Measurements from ENCODE around the gene SETD5. TPM values are rescaled to one million over a fixed set of nuclear protein-coding genes. Genes with fewer than 3 reads are reported as not detected.

SETD5 gene
- total RNA-seq, 1 donor from 2014 or later, result 150 TPM

DNA sequence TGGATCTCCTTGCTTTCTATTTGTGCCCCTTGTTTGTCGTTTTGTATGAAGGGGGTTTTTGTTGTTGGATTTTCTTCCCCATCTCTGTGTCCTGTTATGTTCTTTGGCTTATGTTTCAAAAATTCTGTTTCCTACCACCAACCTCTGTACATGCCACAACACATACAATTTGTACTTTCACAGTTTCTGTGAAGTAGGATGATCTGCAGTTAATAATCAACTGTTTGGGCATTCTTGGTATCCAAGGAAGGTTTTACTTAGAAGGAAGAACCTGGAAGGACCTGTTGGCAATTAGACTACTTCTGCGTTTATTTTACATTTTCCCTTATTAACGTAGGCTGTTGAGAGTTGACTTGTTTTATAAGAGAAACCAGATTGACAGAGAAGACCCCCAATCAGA is 8.3 kb downstream of the SETD5 start:
- intact Hi-C loops (cut with micrococcal nuclease), result no loop called here

DNA sequence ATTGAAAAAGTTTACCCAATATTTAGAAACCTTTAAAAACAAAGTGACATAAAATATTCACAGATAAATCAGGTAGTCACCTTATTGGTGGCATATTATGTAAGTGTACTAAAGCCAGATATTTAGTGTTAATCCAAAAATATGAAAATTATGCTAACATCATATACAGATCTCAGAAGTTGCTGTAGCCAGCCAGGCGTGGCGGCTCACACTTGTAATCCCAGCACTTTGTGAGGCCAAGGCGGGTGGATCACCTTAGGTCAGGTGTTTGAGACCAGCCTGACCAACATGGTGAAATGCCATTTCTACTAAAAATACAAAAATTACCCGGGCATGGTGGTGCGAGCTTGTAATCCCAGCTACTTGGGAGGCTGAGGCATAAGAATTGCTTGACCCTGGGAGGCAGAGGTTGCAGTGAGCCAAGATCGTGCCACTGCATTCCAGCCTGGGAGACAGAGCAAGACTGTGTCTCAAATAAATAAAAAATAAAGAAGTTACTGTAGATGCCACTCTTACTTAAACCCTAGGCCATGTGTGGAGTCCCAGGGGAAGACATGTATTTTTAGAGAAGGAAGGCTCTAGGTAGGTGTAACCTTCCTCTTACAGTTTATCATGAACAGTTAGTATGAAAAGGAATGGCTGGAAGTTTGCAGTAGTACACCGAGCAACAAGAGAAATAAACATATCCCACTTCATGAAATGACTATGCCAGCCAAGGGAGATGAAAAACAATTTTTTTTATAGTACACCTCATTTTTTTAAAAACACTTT is 9.6 kb downstream of the SETD5 start:
- intact Hi-C loops (cut with micrococcal nuclease), result no loop called here

DNA sequence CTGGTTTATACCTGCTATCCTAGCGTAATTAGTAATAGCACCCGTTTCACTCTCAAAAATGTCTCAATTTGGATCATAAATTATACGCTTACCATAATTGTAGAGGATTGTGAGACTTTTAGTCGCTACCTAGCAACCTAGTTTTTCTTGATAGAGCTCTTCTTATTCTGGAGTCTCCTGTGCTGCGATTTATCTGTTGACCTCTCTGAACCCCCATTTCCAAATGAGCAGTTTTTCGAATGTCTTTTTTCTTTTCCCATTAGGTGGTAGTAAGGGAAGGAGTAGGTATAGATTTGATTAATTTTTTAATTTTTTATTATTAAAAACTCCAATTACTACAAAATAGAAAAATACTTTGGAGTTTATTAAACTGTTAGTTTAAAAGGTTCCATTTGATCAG is 10.6 kb downstream of the SETD5 start:
- intact Hi-C loops (cut with micrococcal nuclease), result no loop called here

DNA sequence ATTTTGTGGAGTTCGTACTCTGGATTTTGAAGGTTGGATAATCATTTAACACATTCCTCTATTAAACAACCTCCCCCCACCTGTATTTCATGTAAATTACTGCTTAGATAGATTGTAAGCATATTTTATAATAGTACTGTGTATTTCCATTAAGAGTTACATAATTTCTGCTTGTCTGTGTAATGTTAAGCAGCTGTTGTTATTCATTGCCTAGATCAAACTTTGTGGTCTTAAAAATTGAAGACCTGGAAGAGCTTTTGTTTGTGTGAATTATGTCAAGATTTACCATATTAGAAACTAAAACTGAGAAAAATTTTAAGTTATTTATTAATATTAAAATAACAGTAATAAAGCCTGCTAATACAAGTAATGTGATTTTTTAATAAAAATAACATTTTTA is 11.1 kb downstream of the SETD5 start:
- intact Hi-C loops (cut with micrococcal nuclease), result no loop called here

DNA sequence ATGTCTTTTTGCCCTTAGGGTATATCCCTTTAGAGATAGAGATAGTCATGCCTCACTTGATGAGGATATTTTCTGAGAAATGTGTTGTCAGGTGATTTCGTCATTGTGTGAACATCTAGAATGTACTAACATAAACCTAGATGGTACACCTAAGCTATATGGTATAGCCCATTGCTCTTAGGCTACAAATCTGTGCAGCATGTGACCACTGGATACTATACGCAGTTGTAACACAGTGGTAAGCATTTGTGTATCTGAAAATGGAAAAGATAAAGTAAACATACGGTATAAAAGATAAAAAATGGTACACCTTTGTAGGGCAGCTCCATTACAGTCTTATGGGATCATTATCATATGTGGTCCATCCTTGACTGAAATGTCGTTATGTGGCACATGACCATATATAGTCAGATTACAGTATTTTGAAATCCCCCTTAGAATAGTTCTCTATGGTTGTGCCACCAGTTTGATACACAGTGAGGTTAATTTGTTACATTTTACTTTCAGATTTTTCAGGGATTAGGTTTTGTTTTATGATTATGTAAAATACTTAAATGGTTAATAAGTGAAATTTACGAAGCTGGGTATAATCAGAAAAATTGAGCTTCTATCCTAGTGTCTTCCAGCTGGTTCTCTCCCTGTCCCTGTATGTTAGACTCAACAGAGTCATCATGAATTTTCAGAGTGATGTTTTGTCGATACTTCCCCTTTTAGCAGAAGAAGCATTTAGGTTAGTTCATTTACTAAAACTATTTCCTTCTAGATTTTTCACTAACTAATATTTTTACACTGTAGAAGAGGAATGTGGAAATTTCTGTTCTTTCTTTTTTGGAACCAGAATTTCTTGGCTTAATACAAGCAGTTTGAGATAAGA is 12.8 kb downstream of the SETD5 start:
- intact Hi-C loops (cut with micrococcal nuclease), result no loop called here

DNA sequence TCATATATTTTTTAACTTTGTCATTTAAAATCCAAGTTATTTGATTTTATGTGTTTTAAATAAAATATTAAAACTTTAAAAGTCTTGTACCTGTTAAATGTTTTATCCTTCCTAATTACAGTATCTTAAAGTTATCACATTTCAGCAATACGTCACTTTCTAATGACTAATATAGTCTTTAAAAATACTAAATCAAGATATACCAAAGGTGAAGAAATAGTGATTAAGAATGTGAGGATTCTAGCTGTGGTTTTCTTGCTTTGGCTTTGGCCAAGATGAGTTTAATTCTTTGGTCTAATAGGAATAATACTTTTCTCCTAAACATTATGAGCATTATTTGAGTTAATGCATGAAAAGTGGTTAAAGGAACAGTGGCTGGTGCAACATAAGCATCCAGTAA is 13.9 kb downstream of the SETD5 start:
- intact Hi-C loops (cut with micrococcal nuclease), result no loop called here

DNA sequence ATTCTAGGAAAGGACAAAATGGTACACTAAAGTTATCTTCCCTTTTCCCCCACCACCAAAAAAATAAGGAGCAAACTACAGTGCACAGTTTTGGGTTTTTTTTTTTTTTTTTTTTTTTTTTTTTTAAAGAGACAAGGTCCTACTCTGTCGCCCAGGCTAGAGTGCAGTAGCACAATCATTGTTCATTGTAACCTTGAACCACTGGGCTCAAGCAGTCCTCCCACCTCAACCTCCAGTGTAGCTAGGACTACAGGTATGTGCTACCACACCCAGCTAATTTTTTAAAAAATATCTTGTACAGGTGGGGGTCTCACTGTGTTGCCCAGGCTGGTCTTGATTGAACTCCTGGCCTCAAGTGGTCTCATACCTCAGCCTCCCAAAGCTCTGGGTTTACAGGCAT is 14.9 kb downstream of the SETD5 start:
- intact Hi-C loops (cut with micrococcal nuclease), result no loop called here

DNA sequence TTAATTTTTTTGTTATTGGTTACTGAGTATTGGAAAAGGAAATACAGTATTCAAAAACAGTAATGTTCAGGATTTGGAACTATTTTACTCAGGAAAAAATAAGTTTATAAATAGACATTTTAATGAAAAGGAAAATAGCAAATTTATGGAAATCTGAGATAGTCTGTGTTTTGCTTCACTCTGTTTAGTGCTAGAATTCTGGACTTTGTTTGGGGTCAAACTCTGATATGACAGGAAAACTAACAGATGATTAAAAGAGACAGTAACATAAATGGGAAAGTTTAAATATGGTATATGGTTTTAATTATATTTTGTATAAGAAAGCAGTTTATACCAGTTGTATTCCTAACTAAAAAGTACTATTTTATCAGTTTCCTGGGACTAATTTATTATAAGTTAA is 17.4 kb downstream of the SETD5 start:
- intact Hi-C loops (cut with micrococcal nuclease), result no loop called here

DNA sequence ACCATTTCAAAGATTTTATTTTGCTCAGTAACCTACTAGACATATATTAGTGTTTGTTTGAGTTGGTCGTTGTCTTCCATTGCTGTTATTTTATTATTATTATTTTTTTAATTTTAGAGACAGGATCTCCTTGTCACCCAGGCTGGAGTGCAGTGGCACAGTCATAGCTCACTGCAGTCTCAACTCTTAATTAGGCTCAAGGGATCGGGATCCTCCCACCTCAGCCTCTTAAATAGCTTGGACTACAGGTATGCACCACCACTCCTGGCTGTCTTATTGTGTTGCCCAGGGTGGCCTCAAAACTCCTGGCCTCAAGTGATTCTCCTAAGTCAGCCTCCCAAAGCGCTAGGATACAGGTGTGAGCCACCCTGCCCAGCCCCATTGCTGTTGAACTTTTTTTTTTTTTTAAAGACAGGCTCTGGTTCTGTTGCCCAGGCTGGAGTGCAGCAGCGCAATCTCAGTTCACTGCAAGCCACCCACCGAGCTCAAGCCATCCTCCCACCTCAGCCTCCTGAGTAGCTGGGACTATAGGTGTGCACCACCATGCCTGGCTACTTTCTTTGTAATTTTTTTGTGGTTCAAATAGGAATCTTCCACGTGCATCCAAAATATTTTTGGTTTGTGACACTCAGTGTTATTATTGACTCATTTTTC is 18.2 kb downstream of the SETD5 start:
- intact Hi-C loops (cut with micrococcal nuclease), result no loop called here

DNA sequence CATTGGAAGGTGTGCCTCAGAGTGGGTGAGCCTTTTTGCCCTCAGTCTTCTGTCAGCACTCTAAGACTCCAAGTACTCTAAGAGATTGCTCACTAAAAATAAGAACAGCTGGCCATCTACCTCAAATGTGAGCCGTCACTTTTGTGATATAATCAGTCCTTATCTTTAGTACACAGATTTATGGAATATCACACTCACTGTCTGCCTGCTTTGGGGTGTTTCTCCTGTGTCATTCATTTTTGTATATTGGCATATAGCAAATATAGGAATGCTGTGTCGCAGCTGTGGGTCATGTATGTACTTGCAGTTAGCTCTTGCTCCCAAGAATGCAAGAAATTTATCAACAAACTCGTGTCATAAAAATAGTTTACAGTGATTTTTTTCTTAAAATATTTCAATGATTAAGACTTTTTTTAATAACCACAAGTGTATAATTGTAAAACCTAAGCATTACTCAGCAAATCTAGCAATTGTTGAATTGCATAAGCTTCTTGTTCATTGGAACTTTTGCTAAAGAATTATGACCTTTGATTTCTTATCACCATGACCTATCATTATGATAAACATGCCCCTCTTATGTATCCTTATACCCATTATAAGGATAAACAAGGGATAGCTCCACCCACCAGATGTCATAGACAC is 18.8 kb downstream of the SETD5 start:
- intact Hi-C loops (cut with micrococcal nuclease), result no loop called here

DNA sequence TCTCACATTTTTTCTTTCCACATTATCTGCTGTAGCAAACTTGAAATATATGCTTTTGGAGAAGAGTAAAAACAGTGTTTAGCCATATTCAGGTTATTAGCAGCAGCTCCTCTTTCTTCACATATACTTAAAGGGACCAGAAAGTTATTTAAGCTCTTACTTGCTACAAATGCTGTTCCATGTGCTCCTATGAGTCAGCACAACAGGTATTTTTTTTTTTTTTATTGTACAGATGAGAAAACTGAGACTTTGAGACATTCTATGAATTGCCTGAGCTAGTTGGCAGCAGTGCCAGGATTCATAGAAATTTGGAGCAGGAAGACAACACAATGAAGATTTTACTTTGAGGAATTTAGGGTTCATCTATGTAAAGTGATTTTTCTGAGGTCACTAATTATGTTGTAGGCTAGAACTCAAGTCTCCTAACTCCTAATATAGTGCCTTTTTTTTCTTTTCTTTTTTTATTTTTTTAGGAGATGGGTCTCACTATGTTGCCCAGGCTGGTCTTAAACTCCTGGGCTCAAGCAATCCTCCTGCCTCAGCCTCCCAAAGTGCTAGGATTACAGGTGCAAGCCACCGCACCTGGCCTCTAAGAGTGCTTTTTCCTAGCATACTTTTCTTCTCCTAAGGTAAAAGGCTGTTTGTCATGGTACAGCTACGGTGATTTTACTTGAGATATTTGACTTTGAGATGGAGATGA is 23.6 kb downstream of the SETD5 start:
- intact Hi-C loops (cut with micrococcal nuclease), result loop anchor here (5.0 kb wide), 1 partner anchor 34 kb away; no protein-coding TSS in a partner anchor

DNA sequence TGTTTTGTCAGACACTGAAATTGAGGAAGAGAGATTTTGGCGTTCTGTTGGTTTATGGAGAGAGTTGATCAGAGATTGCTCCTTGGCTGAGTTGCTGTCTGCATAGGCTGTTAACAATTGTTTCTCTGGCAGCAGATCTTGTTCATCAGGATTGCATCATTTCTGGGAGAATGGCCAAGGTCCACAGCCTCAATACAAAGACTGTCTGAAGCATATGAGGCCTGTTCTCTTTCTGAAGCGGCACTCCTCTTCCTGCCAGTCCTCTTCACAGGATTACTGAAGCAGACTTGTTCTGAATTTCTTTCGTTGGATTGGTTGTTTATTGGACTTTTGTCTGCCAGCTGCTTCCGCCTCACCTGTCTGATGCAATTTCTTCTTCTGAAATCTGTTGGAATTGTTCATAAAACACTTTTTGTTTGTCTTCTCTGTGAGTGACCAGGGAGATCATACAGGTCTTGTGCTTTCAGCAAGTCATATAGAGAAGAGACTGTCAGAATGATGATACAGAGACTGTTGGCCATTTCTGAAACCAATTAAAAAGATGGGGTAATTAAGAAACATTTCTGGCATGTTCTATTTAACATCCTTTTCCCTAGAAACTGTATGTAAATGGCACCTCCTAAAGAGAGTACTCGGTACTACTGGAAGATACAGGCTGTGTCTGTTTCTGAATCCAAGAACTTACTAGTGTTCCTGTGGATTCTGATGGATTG is 25.5 kb downstream of the SETD5 start:
- intact Hi-C loops (cut with micrococcal nuclease), result loop anchor here (1.0 to 5.0 kb wide), 5 partner anchors 25 to 70 kb away; partner anchors contain the start of gene THUMPD3

DNA sequence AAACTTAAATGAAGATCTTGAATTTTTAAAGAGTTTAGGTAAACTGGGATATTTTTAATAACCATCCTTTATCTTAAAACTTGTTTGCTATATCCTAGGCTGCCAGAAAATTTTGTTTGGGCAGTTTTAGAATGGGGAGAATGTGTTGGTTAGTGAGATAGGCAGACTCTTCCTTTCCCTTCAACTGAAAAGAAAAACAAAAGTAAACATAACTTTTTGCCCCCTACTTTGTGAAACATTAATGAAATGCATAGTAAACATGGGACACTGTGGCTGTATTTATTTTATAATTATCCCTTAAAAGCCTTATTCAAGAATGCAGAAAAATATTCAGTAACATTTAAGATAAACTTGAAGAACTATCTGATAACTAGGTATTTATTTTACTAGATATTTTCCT is 31.0 kb downstream of the SETD5 start:
- intact Hi-C loops (cut with micrococcal nuclease), result no loop called here

DNA sequence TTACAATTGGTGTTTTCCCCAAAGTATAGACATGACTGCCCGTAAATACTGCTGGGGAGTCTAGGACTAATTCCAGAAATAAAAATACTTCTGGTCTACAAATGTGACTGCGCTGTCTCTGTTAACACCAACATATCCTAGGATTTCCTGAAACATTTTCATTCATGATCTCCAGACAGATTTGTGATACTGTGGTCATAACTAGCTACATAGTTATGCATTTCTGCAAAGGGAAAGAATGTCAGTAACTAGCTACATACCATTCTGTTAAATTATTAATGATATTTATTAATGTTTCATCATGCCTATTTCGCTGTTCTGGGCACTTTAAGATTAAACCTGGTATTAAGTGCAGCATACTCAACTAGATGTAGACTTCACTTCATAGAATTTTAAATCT is 33.3 kb downstream of the SETD5 start:
- intact Hi-C loops (cut with micrococcal nuclease), result no loop called here

DNA sequence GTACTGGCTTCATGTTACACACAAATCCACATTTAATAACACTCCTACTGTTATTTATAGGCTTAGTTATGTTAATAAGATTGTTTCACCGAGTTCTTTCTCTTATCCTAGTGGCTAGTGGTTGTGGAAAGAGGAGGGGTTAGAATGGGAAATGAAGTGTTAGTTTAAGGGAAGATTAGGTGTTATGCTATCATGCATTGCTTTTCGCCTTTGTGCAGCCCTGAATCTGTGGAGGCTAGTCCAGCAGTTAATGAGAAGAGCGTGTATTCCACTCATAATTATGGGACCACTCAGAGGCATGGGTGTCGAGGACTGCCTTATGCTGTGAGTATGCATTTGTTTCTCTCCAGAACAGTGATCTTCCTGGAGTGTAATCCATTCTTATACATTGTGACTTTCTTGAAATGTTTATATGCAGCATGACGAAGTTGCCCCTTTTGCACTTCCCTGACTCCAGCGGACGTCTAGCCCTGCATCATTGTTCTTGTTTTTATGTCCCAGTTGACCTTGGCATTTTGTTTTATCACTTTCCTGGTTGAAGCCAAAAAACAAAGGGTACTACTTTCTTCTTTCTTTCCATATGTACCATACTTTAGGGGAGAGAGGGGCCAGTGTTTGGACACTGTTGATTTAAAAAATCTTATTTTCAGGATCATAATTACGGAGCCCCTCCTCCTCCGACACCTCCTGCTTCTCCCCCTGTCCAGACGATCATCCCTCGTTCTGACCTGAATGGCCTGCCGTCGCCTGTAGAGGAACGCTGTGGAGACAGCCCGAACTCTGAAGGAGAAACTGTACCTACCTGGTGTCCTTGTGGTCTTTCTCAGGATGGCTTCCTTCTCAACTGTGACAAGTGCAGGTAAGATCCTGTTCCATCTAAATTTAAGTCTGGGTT is 36.5 kb downstream of the SETD5 start:
- intact Hi-C loops (cut with micrococcal nuclease), result no loop called here

DNA sequence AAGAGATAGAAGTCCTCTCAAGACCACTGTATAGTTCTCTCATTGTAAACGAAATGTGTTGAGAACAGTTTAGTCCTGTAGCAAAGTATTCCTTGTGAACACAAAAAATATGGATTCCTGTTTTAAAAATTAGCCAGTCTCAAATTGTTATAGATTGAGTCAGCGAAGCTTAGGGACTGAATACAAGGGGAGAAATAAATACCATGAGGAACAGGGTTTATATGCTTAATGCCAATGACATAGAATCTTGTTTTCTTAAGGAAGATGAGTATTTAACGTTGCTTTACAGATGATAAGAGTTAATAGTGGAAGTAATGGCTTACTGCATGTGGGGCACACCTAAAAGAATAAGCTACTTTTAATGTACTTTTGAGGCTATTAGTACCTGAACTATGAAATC is 37.9 kb downstream of the SETD5 start:
- intact Hi-C loops (cut with micrococcal nuclease), result no loop called here

DNA sequence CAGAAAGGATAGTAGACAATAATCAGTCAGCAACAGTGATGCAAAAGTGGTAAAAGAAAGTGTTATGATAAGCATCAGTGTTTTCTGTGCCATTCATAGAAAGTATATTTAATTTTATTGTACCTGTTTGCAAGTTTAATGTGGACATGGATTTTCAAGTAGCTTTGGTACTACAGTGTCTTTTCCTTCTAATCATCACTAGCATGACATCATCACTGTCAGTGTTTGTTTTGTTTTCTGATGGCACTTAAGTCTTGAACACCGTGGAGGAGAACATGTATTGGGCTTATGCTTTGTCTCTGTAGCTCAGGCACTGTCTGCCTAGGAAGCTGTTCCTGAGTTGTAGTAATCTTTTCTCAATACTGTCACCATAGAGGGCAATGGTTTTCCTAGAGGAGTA is 41.9 kb downstream of the SETD5 start:
- intact Hi-C loops (cut with micrococcal nuclease), result no loop called here

DNA sequence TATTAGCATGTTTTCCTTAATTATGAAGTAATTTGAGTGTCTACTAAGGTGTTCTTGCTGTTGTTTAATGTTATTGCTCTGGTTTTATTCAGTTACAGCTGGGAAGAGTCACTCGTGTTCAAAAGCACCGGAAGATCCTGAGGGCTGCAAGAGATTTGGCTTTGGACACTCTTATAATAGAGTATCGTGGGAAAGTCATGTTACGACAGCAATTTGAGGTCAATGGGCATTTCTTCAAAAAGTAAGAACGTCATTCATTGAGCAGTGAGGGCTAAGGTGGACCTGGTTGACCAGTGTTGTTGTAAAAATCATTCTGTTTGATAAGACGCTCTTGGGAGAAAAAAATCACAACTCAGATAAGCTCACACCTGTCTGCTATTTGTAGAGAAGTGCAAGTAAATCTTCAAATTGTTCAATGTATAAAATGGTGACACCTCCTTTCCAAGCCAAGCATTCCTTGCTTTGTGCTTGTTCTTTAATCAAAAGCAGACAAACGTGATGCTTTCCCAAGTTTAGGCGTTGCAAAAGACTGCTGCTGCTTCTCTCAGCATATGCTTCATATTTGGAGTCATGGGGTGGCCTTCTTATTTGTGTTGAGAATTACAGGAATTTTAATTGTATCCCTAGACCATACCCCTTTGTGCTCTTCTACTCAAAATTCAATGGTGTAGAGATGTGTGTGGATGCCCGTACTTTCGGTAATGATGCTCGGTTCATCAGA is 44.2 kb downstream of the SETD5 start:
- intact Hi-C loops (cut with micrococcal nuclease), result no loop called here

DNA sequence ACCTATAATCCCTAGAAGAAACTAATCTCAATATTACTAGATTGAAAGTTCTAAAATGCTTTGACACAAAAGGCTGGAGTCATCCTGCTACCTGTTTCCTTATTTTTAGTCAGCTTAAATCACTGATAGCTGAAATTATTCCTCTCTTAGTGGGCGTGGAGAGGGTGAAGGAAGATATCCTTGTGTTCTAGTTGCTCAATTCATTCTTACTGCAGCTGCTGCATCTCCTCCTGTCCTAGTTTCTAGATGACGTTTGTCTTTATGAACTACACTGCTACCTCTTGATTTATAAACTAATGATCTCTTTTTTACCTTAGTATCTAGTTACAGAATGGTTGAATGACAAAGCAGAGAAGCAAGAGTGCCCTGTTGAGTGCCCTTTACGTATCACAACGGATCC is 50.7 kb downstream of the SETD5 start:
- intact Hi-C loops (cut with micrococcal nuclease), result no loop called here
